Activated CD4-positive, alpha-beta T cell treated with anti-CD3 and anti-CD28 coated beads, Interleukin-2, amount 50 U/mL, for 24 hours (primary cell): ENCODE data around the gene ERFL.
A peak's percentile ranks its signal among the peaks of the same experiment; 100 is the strongest.

Experiments
- DNase-seq, 2 donors: peaks; one replicate each; pipeline ENCODE4 v3.0.0-alpha.2; 2020; ENCODE audit warnings: low read depth in 1 of 2, low spot score in 1 of 2

Gene ERFL

GRCh38 chr19:41901707-41902360 is 26.4 kb downstream of the ERFL start:
- no peak for DNase-seq

DNA sequence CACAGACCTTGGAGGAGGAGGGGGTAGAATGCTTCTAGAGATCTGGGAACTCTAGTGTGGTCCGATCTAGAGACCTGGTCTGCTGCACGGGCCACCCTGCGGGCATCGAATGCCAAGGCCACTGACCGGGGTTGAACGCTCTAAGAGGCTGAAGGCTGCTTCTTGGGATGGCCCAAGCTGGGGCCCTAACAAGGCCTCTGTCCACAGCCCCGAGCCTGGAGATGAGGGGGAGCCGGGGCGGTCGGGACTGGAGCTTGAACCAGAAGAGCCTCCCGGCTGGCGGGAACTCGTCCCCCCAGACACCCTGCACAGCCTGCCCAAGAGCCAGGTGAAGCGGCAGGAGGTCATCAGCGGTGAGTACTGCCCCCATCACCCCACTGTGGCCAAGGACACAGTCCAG is 30.0 kb downstream of the ERFL start:
- no peak for DNase-seq

GRCh38 chr19:41897820-41898219 is 30.4 kb downstream of the ERFL start:
- no peak for DNase-seq

GRCh38 chr19:41897181-41897580 is 31.1 kb downstream of the ERFL start:
- no peak for DNase-seq

DNA sequence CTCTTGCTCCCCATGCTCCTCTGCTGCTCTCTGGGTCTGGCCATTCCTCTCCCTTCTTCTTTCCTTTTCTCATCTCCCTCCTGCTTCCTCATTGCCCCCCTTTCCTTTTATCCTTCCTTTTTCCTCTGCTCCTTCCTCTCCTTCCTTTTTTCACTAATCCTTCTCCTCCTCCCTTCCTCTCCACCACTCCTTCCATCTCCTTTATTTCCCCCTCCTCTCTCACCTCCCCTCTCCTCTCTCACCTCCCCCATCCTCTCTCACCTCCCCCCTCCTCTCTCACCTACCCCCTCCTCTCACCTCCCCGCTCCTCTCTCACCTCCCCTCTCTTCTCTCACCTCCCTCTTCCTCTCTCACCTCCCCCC is 31.7 kb downstream of the ERFL start:
- no peak for DNase-seq

DNA sequence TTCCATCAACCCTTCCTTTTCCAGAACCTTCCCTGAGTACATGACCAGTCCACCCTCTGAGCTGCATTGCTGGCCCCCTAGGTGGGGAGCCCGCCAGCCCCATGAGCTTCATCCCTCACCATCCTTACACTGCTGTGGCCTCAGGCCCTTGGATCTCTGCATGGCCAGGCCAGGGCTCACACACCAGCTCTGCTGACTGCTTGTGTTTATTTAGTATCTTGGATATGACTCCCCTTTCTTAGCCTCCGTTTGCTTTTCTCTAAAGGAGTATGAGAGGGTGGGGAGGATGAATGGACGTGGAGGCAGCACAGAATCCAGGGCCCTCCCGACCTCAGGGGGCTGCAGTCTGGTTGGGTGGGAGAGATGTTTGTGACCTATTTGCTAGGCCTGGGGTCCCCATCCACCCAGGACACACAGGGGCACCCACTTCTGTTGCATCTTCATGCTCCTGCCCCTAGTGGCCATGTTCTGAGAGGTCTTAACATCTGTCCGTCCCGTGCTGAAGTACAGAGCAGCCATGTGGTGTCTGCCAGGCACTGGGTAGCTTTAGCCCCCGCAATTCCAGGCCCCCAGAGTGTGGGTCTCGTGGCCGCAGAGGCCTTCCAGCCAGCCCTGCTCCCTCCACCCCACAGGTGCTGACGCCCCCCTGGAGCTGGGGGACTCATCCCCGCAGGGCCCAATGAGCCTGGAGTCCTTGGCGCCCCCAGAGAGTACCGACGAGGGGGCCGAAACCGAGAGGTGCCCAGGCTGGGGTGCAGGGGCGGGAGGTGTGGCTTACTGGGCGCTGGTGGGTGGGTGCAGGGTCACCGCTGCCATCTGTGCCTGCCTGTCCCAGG is 32.3 kb downstream of the ERFL start:
- DNase-seq, result no peak

DNA sequence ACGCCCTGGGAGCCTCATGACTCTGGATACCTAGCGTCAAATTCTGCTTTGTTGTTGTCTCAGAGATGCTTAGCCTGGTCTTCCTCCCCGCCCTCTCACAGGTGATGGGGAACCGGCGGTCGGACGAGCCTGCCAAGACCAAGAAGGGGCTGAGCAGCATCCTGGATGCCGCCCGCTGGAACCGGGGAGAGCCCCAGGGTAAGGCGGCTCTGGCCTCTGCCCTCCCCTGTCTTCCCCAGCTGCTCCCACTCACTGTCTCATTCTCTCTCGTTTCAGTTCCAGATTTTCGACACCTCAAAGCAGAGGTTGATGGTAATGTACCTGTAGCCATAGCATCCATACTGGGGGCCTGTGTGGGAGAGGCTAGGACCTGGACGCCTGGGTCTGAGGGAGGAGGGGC is 33.9 kb downstream of the ERFL start:
- no peak for DNase-seq

- no peak for DNase-seq
These were observed 34.4 kb downstream of the ERFL start for GRCh38 chr19:41893899-41894298.

GRCh38 chr19:41892173-41892902 is 35.9 kb downstream of the ERFL start:
- no peak for DNase-seq

GRCh38 chr19:41890936-41891335 is 37.3 kb downstream of the ERFL start:
- no peak for DNase-seq

GRCh38 chr19:41889896-41890295 is 38.4 kb downstream of the ERFL start:
- DNase-seq, result no peak

DNA sequence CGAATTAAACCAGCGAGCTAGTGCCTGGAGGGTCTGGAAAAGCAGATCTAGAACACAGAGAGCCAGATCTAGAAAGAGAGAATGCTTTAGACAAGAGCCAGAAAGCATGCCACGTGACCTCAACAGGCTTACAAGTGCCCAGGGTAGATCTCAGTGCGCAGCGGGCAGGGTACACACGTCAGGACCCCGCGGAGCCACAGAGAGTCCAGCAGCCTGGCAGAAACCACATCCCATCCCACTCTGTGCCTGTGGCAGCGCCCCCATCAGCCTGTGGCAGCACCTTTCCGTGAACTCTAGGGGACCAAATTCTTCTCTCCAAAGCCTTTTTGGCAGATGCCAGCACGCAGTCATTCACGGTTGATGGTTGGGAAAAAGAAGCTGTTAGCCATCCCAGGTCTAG is 39.3 kb downstream of the ERFL start:
- DNase-seq, result no peak

- DNase-seq, result peak; percentile 62 to 81
These were observed 40.4 kb downstream of the ERFL start for GRCh38 chr19:41887711-41888382.

DNA sequence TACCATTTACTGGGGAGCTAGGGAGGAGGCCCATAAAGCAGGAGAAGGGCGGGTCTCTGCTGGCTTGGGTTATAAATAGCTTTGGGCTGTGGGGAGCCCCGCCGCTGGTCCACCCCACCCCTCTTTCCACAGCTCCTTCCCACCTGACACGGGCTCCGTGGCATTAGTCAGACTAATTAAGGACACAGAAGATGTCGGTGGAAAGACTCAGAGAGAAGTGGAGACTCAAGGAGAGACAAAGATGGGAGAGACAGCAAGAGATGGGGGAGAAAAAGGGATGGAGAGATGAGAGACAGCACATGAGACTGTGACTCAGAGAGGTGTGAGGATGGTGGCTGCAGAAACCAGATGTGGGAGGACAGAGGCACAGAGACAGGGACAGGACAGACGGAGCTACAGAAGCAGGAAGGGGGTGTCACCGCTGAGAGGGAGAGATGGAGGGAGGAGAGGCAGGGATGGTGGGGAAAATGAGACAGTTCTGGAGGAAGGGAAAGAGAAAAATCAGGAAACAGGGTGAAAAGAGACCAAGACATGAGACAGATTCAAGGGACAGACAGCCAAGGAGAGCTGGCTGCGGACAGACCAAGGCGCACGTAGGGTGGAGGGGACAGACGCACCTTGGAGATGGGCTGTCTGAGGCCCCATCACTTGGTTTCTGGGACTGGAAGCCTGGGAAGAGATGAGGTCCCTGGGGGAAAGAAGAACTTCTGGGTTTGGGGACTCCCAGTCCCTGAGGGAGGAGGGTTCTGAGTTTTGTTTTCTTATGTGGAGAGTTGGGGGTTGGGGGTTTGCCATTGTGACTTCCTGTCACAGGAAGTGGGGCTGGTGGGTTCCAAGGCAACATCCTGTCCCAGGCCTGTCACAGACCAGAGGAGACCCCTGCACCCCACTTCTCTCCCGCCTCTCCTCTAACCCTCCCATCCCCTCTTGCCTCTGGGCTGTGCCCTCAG is 41.2 kb downstream of the ERFL start:
- DNase-seq, result peak in 1 of 2 donors; percentile 61

- peak; percentile 72 to 89 for DNase-seq
These were observed 44.2 kb downstream of the ERFL start for GRCh38 chr19:41883821-41884733.

GRCh38 chr19:41883463-41883820 is 44.8 kb downstream of the ERFL start:
- DNase-seq, result no peak

GRCh38 chr19:41882568-41883462 is 45.4 kb downstream of the ERFL start, which contains the start of gene ARHGEF1:
TSS of gene ARHGEF1 (plus strand) at chr19:41883184. CDS start at chr19:41888083, 4,899 bp downstream.
- peak in 1 of 2 donors; percentile 50 for DNase-seq

- no peak for DNase-seq
These were observed 47.9 kb downstream of the ERFL start for GRCh38 chr19:41880329-41880708.
